ENCODE results near the gene ACAP1. TPM values are rescaled to one million over a fixed set of nuclear protein-coding genes. Genes with fewer than 3 reads are reported as not detected.
"Not testable (repeated sequence)": the region's sequence is repeated elsewhere in the genome, so short reads cannot be mapped to it uniquely, and the experiment has no call there.

Gene ACAP1
- total RNA-seq, 1 experiment from 2014 or later: not detected

GRCh38 chr17:7355573-7355972 lies 19.2 kb downstream of the ACAP1 start:
- DNase-seq (ENCODE audit: low read depth): no peak

DNA sequence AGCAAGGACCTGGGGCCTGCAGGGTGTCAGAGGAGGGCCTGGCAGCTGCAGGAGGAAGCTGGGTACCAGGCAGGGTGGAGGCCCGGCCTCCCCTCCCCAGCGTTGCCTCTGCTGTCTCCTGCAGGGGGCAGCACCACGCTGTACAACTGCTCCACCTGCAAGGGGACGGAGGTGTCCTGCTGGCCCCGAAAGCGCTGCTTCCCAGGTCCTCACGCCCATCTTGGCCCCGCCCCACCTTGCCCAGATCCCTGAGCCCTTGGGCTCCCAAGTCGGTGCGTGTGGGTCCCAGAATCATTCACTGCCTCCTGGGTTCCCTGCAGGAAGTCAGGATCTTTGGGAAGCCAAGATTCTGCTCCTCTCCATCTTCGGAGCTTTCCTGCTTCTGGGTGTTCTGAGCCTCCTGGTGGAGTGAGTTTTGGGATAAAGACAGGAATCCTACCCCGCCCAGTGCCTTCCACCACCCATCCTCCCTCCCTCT lies 19.8 kb downstream of the ACAP1 start:
- peak; percentile 68 for DNase-seq (ENCODE audit: low read depth)

DNA sequence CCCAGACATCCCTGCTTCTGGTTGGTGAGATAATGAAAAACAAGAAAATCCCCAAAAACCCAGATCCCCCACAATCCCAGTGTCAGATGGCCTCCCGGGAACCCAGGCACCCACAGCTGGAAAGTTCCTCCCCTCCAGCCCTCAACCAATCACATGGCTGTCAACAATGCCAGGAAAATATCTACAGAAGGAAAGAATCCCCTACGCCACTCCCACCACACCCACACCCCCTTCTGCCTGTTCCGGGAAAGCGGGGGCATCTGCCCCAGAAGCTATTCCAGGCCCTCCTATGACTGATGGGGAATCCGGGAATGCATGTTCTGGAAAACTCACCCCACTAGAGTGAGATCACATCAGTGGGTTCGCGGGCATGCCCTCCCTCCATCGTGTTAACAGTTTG lies 20.4 kb downstream of the ACAP1 start:
- DNase-seq (ENCODE audit: low read depth): no peak

- DNase-seq (ENCODE audit: low read depth): no peak
Measured at GRCh38 chr17:7357381-7357780, 21.1 kb downstream of the ACAP1 start.

DNA sequence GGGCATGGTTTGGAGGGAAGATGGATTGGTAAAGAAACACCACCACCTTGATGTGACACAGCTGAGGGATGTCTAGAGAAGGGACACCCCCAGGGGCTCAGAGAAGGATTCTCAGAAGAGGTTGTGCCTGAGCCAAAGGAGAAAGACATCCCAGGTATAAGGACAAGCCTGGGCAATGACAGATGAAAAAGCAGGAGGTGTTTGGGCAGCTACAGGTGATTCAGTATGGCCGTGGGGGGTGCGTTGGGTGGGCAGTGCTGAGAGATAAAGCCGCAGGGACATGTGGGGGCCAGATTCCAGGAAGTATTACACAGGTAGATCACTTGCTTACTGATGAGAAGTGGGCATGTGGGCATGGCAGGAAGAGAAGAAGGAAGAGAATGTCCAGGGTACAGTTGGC lies 25.6 kb downstream of the ACAP1 start:
- no peak for DNase-seq (ENCODE audit: low read depth)

GRCh38 chr17:7363311-7363710 lies 27.0 kb downstream of the ACAP1 start:
- no peak for DNase-seq (ENCODE audit: low read depth)

GRCh38 chr17:7365963-7366362 lies 29.6 kb downstream of the ACAP1 start:
- not testable (repeated sequence) for DNase-seq (ENCODE audit: low read depth)

DNA sequence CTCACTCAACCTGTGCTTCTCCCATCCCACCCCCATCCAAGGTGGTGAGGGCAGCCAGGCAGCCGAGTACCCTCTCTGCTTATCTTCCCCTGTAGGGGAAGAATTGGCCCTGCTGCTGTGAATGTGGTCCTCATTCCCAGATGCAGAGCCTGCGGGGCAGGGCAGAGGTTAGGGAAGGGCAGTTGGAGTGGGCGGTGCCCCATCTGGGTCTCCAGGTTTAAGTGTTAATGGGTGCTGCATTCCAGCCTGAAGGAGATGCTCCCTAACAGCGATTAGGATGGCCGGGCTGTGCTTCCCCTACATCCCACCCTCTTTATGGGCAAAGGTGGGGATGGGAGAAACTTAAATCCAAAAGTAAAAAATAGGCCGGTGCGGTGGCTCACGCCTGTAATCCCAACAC lies 30.8 kb downstream of the ACAP1 start:
- no peak for DNase-seq (ENCODE audit: low read depth)

- no peak for DNase-seq (ENCODE audit: low read depth)
Measured at GRCh38 chr17:7367918-7368598, 31.7 kb downstream of the ACAP1 start.

GRCh38 chr17:7368599-7368994 lies 32.3 kb downstream of the ACAP1 start:
- DNase-seq (ENCODE audit: low read depth): not testable (repeated sequence)

GRCh38 chr17:7369825-7370224 lies 33.5 kb downstream of the ACAP1 start:
- DNase-seq (ENCODE audit: low read depth): no peak

GRCh38 chr17:7370853-7371252 lies 34.5 kb downstream of the ACAP1 start:
- no peak for DNase-seq (ENCODE audit: low read depth)

- DNase-seq (ENCODE audit: low read depth): peak; percentile 20
Measured at GRCh38 chr17:7374353-7374752, 38.0 kb downstream of the ACAP1 start.

- no peak for DNase-seq (ENCODE audit: low read depth)
Measured at GRCh38 chr17:7379134-7379533, 42.8 kb downstream of the ACAP1 start.

DNA sequence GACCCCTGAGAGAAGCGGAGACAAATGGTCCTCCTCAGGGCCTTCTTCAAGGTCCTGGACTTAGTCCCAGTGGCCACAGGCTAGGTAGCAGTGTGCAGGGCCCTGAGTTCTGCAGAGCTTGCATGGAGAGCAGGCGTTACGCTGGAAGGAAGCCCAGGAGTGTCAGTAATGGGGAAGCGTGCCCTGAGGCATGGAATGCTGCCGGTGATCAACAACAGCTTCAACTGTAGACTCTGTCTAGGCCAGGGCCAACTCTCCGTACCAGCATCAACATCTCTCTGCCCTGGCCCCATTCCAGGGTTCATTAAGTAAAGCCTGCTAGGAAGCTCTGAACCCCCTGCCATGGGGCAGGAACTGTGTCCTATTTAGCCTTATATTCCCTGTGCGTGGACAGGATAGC lies 44.0 kb downstream of the ACAP1 start:
- DNase-seq (ENCODE audit: low read depth): peak; percentile 61

GRCh38 chr17:7380855-7381683 lies 44.7 kb downstream of the ACAP1 start, which contains the start of gene TNK1:
Gene TNK1 (plus strand): TSS chr17:7381089. CDS start chr17:7382927, 1,838 bp downstream.
- DNase-seq (ENCODE audit: low read depth): no peak

- no peak for DNase-seq (ENCODE audit: low read depth)
Measured at GRCh38 chr17:7382901-7383300, 46.6 kb downstream of the ACAP1 start.

DNA sequence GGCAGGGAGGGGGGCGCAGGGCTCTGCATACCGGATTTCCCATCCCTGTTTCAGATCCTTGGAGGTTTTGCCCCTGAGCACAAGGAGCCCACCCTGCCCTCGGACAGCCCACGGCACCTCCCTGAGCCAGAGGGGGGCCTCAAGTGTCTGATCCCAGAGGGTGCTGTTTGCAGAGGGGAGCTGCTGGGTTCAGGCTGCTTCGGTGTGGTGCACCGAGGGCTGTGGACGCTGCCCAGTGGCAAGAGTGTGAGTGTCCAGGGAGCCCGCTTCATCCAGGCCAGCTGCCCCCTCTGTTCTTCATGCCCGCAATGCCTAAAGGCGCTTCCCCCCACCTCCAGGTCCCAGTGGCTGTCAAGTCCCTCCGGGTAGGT lies 47.0 kb downstream of the ACAP1 start:
- DNase-seq (ENCODE audit: low read depth): no peak

DNA sequence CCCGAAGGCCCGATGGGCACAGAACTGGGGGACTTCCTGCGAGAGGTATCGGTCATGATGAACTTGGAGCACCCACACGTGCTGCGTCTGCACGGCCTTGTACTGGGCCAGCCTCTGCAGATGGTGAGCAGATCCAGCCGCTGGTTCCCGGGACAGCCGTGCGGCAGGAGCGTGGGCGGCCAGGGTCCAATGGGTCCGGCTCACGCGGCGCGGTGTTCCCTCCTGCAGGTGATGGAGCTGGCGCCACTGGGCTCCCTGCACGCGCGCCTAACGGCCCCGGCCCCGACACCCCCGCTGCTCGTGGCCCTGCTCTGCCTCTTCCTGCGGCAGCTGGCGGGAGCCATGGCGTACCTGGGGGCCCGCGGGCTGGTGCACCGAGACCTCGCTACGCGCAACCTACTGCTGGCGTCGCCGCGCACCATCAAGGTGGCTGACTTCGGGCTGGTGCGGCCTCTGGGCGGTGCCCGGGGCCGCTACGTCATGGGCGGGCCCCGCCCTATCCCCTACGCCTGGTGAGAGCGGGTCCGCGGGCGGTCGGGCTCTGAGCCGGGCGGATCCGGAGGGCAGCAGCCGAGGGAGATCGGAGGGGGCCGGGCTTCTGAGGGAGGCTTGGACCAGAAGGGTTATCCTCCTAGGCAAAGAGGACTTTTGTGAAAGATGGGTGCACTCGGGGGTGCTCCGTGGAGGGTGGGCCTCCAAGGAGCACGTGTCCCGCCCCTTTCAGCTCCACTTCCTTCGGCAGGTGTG lies 47.6 kb downstream of the ACAP1 start:
- DNase-seq (ENCODE audit: low read depth): peak; percentile 32

DNA sequence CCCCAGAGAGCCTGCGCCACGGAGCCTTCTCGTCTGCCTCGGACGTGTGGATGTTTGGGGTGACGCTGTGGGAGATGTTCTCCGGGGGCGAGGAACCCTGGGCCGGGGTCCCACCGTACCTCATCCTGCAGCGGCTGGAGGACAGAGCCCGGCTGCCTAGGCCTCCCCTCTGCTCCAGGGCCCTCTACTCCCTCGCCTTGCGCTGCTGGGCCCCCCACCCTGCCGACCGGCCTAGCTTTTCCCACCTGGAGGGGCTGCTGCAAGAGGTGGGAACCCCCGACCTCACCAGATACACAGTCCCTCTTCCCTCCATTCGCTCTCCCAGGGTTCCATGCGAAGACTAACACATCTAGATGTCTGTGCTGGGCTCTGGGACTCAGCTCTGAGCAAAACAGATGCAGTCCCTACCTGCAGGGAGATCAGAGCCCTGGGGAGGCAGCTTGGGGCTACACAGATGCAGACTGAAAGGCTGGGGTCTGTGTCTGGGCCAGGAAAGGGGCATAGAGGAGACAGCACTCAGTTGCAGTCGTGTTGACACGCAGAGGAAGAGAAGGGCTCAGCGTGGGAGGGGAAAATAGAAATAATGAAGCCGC lies 48.3 kb downstream of the ACAP1 start:
- DNase-seq (ENCODE audit: low read depth): no peak

DNA sequence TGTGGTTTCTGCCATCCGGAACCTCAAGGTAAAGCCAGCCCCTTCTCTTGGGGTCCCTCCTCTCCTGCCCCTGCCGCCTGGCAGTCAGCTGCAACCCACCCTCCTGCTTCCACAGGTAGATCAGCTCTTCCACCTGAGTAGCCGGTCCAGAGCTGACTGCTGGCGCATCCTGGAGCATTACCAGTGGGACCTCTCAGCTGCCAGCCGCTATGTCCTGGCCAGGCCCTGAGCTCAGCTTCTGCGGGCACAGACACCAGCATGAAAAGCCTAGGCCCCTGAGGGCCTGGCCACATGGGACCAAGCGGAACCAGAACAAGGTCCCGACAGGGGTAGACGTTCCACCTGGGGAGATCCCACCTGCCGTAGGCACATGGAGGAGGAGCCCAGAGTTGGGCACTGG lies 52.5 kb downstream of the ACAP1 start:
- no peak for DNase-seq (ENCODE audit: low read depth)

Data from M059J (cell line).